ENCODE results near the gene HLA-DMA. TPM values are rescaled to one million over a fixed set of nuclear protein-coding genes. Genes with fewer than 3 reads are reported as not detected.

Gene HLA-DMA
- total and polyA plus RNA-seq, 9 of the 15 experiments (the other 6 are each of a cell fraction or from before 2014, with no cell fraction given) = 0.13 to 0.83 (median 0.51) TPM

DNA sequence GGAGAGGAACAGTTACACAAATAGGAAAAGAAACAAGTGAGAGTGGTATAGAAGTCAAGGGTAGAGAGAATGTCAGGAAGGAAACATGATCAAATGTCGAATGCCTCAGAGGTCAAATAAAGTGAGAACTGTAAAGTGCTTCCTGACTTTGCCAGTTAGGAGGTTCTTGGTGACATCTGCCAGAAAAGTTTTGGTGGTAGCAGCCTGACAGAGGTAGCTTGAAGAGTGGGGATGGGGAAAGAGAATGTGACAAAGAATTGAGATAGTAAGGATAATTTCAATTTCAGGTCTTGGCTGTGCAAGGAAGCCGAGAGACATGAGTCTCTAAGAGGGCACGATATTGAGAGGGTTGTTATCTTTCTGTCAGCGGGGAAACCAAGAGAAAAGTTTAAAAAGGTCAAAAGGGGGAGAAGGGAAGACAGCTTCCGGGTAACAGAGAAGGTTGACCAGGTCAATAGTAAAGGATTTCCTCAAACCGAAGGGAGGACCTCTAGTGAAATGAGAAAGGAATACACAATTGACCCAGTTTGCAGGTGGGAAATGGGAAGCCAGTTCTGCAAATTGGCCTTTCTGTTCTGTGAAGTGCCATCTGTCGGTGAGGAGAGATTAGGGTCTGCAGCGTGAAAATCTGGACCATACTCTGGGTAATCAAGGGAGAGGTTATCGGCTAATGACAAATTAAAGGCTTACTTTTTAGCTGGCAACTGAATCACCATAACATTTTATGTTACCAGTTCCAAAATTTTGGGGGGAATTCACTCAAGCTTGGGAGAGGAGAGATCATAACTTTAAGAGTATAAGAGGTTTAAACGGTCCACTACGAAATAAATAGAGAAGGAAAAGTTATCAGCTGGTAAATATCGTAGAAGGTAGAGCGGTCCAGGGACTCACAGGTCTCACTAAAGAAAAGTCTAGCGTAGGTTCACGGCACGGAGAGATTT is 14.5 kb upstream of the HLA-DMA start (continued):
- TF ChIP-seq TAF7 (tag; IDR thresholded peaks at IDR 0.05) (no peak), CEBPG (CRISPR knock-in tag; IDR thresholded peaks at IDR 0.05) (no peak), CEBPG (tag; conservative IDR thresholded peaks at IDR 0.05 in 1 of 2, IDR thresholded peaks at IDR 0.05 in 1 of 2) (no peak), GATAD2B (IDR thresholded peaks at IDR 0.05; ENCODE audit: borderline replicate concordance) (no peak), RBM25 (IDR thresholded peaks at IDR 0.05; ENCODE audit: low read depth, low read length, severe bottlenecking) (no peak), ZNF12 (CRISPR knock-in tag; IDR thresholded peaks at IDR 0.05) (no peak), MAFG (tag; conservative IDR thresholded peaks at IDR 0.05) (no peak), CHD4 (IDR thresholded peaks at IDR 0.05; ENCODE audit: insufficient read depth, insufficient replicate concordance, low read depth, low read length, poor library complexity, severe bottlenecking) (no peak)
- TF ChIP-seq, protein P1, sequence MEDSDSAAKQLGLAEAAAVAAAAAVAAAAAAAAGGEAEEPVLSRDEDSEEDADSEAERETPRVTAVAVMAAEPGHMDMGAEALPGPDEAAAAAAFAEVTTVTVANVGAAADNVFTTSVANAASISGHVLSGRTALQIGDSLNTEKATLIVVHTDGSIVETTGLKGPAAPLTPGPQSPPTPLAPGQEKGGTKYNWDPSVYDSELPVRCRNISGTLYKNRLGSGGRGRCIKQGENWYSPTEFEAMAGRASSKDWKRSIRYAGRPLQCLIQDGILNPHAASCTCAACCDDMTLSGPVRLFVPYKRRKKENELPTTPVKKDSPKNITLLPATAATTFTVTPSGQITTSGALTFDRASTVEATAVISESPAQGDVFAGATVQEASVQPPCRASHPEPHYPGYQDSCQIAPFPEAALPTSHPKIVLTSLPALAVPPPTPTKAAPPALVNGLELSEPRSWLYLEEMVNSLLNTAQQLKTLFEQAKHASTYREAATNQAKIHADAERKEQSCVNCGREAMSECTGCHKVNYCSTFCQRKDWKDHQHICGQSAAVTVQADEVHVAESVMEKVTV (CRISPR knock-in tag; IDR thresholded peaks at IDR 0.05) = peak; percentile 25; the same call in 1 of the 2 replicates

Measured in K562 (cell line).